ENCODE measurements around the gene CPLX3. TPM values are rescaled to one million over a fixed set of nuclear protein-coding genes. Genes with fewer than 3 reads are reported as not detected.

CPLX3 gene
- total RNA-seq, result 0.17 and 0.29 TPM in 2 replicates

GRCh38 chr15:74826364-74826819, at the start of gene CPLX3:
TSS of gene CPLX3 (plus strand) at chr15:74826627. CDS start at chr15:74826704, 77 bp downstream.
- H3K27ac Mint-ChIP-seq, result no peak within 1 kb of the TSS
- H3K36me3 Mint-ChIP-seq (ENCODE audit: low read depth), result no peaks in the 10 kb centered on the region
- no peak within 1 kb of the TSS for H3K4me3 Mint-ChIP-seq
- DNase-seq (ENCODE audit: low spot score), result peak; percentile 51
- intact Hi-C loops (cut with micrococcal nuclease), result loop anchor here (1.0 kb wide), 1 partner anchor 17 kb away; the partner anchor contains the start of gene ULK3
- H3K4me1 Mint-ChIP-seq (ENCODE audit: low read depth), result no peaks in the 10 kb centered on the region
- H3K27me3 Mint-ChIP-seq (ENCODE audit: insufficient read depth), result peaks cover 14% of the 10 kb centered on the region
- no peaks in the 10 kb centered on the region for H3K9me3 Mint-ChIP-seq

GRCh38 chr15:74776821-74777768, 49.3 kb upstream of the CPLX3 start:
- H3K4me3 Mint-ChIP-seq, result peak overlapping the region; percentile 96
- peaks cover 5% of the 10 kb centered on the region for H3K36me3 Mint-ChIP-seq (ENCODE audit: low read depth)
- peaks cover 88% of the 10 kb centered on the region for H3K4me1 Mint-ChIP-seq (ENCODE audit: low read depth)
- H3K27ac Mint-ChIP-seq, result peak overlapping the region; percentile 100
- peak; percentile 64 for DNase-seq (ENCODE audit: low spot score)
- no peaks in the 10 kb centered on the region for H3K27me3 Mint-ChIP-seq (ENCODE audit: insufficient read depth)
- no peaks in the 10 kb centered on the region for H3K9me3 Mint-ChIP-seq
- intact Hi-C loops (cut with micrococcal nuclease), result loop anchor here (1.0 to 2.0 kb wide), 2 partner anchors 10 to 290 kb away; no protein-coding TSS in a partner anchor

- peak overlapping the region; percentile 100 for H3K27ac Mint-ChIP-seq
- intact Hi-C loops (cut with micrococcal nuclease), result loop anchor here (1.0 to 2.0 kb wide), 2 partner anchors 9 to 289 kb away; no protein-coding TSS in a partner anchor
- peaks cover 6% of the 10 kb centered on the region for H3K36me3 Mint-ChIP-seq (ENCODE audit: low read depth)
- no peak for DNase-seq (ENCODE audit: low spot score)
- no peaks in the 10 kb centered on the region for H3K27me3 Mint-ChIP-seq (ENCODE audit: insufficient read depth)
- H3K9me3 Mint-ChIP-seq, result no peaks in the 10 kb centered on the region
- H3K4me1 Mint-ChIP-seq (ENCODE audit: low read depth), result peaks cover 81% of the 10 kb centered on the region
- peak overlapping the region; percentile 96 for H3K4me3 Mint-ChIP-seq
Observed at GRCh38 chr15:74777769-74778598, 48.4 kb upstream of the CPLX3 start.

- Mint-ChIP-seq H3K4me3 (peak overlapping the region; percentile 96), H3K27ac (peak overlapping the region; percentile 100), H3K27me3 (ENCODE audit: insufficient read depth) (no peaks in the 10 kb centered on the region), H3K9me3 (no peaks in the 10 kb centered on the region), H3K36me3 (ENCODE audit: low read depth) (peaks cover 12% of the 10 kb centered on the region), H3K4me1 (ENCODE audit: low read depth) (peaks cover 75% of the 10 kb centered on the region)
- intact Hi-C loops (cut with micrococcal nuclease), result no loop called here
- no peak for DNase-seq (ENCODE audit: low spot score)
Observed at GRCh38 chr15:74778599-74778970, 47.8 kb upstream of the CPLX3 start.

- peak overlapping the region; percentile 100 for H3K27ac Mint-ChIP-seq
- intact Hi-C loops (cut with micrococcal nuclease), result no loop called here
- no peak for DNase-seq (ENCODE audit: low spot score)
- H3K36me3 Mint-ChIP-seq (ENCODE audit: low read depth), result peaks cover 13% of the 10 kb centered on the region
- peaks cover 69% of the 10 kb centered on the region for H3K4me1 Mint-ChIP-seq (ENCODE audit: low read depth)
- H3K4me3 Mint-ChIP-seq, result peak overlapping the region; percentile 96
- H3K27me3 Mint-ChIP-seq (ENCODE audit: insufficient read depth), result no peaks in the 10 kb centered on the region
- H3K9me3 Mint-ChIP-seq, result no peaks in the 10 kb centered on the region
Observed at GRCh38 chr15:74779162-74779648, 47.2 kb upstream of the CPLX3 start.

GRCh38 chr15:74780523-74781430, 45.6 kb upstream of the CPLX3 start:
- Mint-ChIP-seq H3K9me3 (no peaks in the 10 kb centered on the region), H3K36me3 (ENCODE audit: low read depth) (peaks cover 24% of the 10 kb centered on the region), H3K27me3 (ENCODE audit: insufficient read depth) (no peaks in the 10 kb centered on the region), H3K4me1 (ENCODE audit: low read depth) (peaks cover 67% of the 10 kb centered on the region), H3K27ac (peak overlapping the region; percentile 100), H3K4me3 (peak overlapping the region; percentile 96)
- DNase-seq (ENCODE audit: low spot score), result no peak
- intact Hi-C loops (cut with micrococcal nuclease), result loop anchor here (1.0 to 10.0 kb wide), 9 partner anchors 8 to 844 kb away; partner anchors contain the start of genes CLK3, MPI, SCAMP2 and SNUPN

- Mint-ChIP-seq H3K36me3 (ENCODE audit: low read depth) (peaks cover 29% of the 10 kb centered on the region), H3K9me3 (no peaks in the 10 kb centered on the region), H3K27me3 (ENCODE audit: insufficient read depth) (no peaks in the 10 kb centered on the region), H3K27ac (peak within 1 kb of the TSS; percentile 100), H3K4me1 (ENCODE audit: low read depth) (peaks cover 62% of the 10 kb centered on the region), H3K4me3 (peak within 1 kb of the TSS; percentile 96)
- intact Hi-C loops (cut with micrococcal nuclease), result loop anchor here (1.0 to 10.0 kb wide), 7 partner anchors 19 to 843 kb away; partner anchors contain the start of genes CLK3, MPI, SCAMP2 and SNUPN
- DNase-seq (ENCODE audit: low spot score), result peak; percentile 78
Observed at GRCh38 chr15:74781431-74782258, 44.8 kb upstream of the CPLX3 start, which contains the start of gene CSK. TSS of gene CSK (plus strand) at chr15:74782080. CDS start at chr15:74798298, 16,218 bp downstream.

- H3K36me3 Mint-ChIP-seq (ENCODE audit: low read depth), result peaks cover 27% of the 10 kb centered on the region
Observed at GRCh38 chr15:74782259-74783071, 44.0 kb upstream of the CPLX3 start.

GRCh38 chr15:74783072-74783807, 43.2 kb upstream of the CPLX3 start:
- Mint-ChIP-seq H3K27ac (peak overlapping the region; percentile 85), H3K9me3 (no peaks in the 10 kb centered on the region), H3K4me1 (ENCODE audit: low read depth) (peaks cover 60% of the 10 kb centered on the region), H3K4me3 (peak overlapping the region; percentile 86), H3K36me3 (ENCODE audit: low read depth) (peaks cover 29% of the 10 kb centered on the region), H3K27me3 (ENCODE audit: insufficient read depth) (no peaks in the 10 kb centered on the region)
- intact Hi-C loops (cut with micrococcal nuclease), result loop anchor here (1.0 to 10.0 kb wide), 4 partner anchors 109 to 842 kb away; partner anchors contain the start of genes CLK3, COX5A, MPI and SNUPN
- no peak for DNase-seq (ENCODE audit: low spot score)

More at GRCh38 chr15:74782259-74783071, 44.0 kb upstream of the CPLX3 start:
- peak overlapping the region; percentile 85 for H3K27ac Mint-ChIP-seq
- H3K4me1 Mint-ChIP-seq (ENCODE audit: low read depth), result peaks cover 60% of the 10 kb centered on the region
- H3K4me3 Mint-ChIP-seq, result peak overlapping the region; percentile 86
- DNase-seq (ENCODE audit: low spot score), result no peak
- H3K9me3 Mint-ChIP-seq, result no peaks in the 10 kb centered on the region
- H3K27me3 Mint-ChIP-seq (ENCODE audit: insufficient read depth), result no peaks in the 10 kb centered on the region
- intact Hi-C loops (cut with micrococcal nuclease), result loop anchor here (1.0 to 10.0 kb wide), 4 partner anchors 110 to 842 kb away; partner anchors contain the start of genes CLK3, COX5A, MPI and SNUPN

- no peaks in the 10 kb centered on the region for H3K27me3 Mint-ChIP-seq (ENCODE audit: insufficient read depth)
- H3K9me3 Mint-ChIP-seq, result no peaks in the 10 kb centered on the region
- H3K4me3 Mint-ChIP-seq, result peak overlapping the region; percentile 86
Observed at GRCh38 chr15:74783808-74784175, 42.6 kb upstream of the CPLX3 start.

More at GRCh38 chr15:74783808-74784175, 42.6 kb upstream of the CPLX3 start:
- peaks cover 32% of the 10 kb centered on the region for H3K36me3 Mint-ChIP-seq (ENCODE audit: low read depth)
- no peak for DNase-seq (ENCODE audit: low spot score)
- intact Hi-C loops (cut with micrococcal nuclease), result loop anchor here (1.0 to 10.0 kb wide), 4 partner anchors 109 to 841 kb away; partner anchors contain the start of genes CLK3, COX5A, MPI and SNUPN
- peaks cover 60% of the 10 kb centered on the region for H3K4me1 Mint-ChIP-seq (ENCODE audit: low read depth)
- H3K27ac Mint-ChIP-seq, result peak overlapping the region; percentile 85
